H1 (cell line): Measurements from ENCODE around the gene ATP1B3. TPM values are rescaled to one million over a fixed set of nuclear protein-coding genes. Genes with fewer than 3 reads are reported as not detected.

ENCODE experiments used
- CBX8 ChIP-seq: fragments of 300-800, 300-1000 bp; sonication (generic); IDR thresholded peaks from 2 replicates; pipeline ENCODE4 v1.7.1; 2016; ENCODE audit warnings: low read depth, low read length, borderline replicate concordance
- EZH2 ChIP-seq: fragments of 200-600 bp; sonication (generic); IDR thresholded peaks from 2 replicates; pipeline ENCODE4 v1.7.1; 2012; ENCODE audit warnings: low read depth, mild to moderate bottlenecking, moderate library complexity, low read length, inconsistent platforms; ENCODE audit not compliant: severe bottlenecking
- GTF2F1 ChIP-seq: IDR thresholded peaks from 2 replicates; pipeline ENCODE4 v1.6.1; 2012; ENCODE audit warnings: low read depth, low read length, improper control_type of control experiment, borderline replicate concordance
- JUN ChIP-seq: IDR thresholded peaks from 2 replicates; pipeline ENCODE4 v1.6.1; 2011; ENCODE audit warnings: low read depth, mild to moderate bottlenecking, improper control_type of control experiment, low read length
- RFX5 ChIP-seq: IDR thresholded peaks from 2 replicates; pipeline ENCODE4 v1.6.1; 2011; ENCODE audit warnings: low read depth, low read length, improper control_type of control experiment, borderline replicate concordance
- SAP30 ChIP-seq: fragments of 300-600 bp; sonication (generic); IDR thresholded peaks from 2 replicates; pipeline ENCODE4 v1.7.1; 2012; ENCODE audit warnings: low read length, moderate library complexity, mild to moderate bottlenecking, inconsistent platforms; ENCODE audit not compliant: insufficient read depth, insufficient replicate concordance
- SIN3A ChIP-seq, 2 experiments: IDR thresholded peaks in 1 of 2; conservative IDR thresholded peaks in 1 of 2; 2 replicates each; pipeline ENCODE4 v1.6.1; 2011 to 2012; ENCODE audit warnings: low read length in 2 of 2, improper control_type of control experiment in 1 of 2, low read depth in 1 of 2, mild to moderate bottlenecking in 1 of 2
- SP2 ChIP-seq: IDR thresholded peaks from 2 replicates; pipeline ENCODE4 v1.6.1; 2012; ENCODE audit warnings: mild to moderate bottlenecking, low read length, inconsistent platforms
- SUZ12 ChIP-seq: fragments of 200-600 bp; sonication (generic); IDR thresholded peaks from 2 replicates; pipeline ENCODE4 v1.6.1; 2012; ENCODE audit warnings: mild to moderate bottlenecking, inconsistent platforms, low read length, moderate library complexity, mixed read lengths
- TCF12 ChIP-seq: IDR thresholded peaks from 2 replicates; pipeline ENCODE4 v1.6.1; 2011; ENCODE audit warnings: low read depth, mild to moderate bottlenecking, low read length
- polyA plus RNA-seq, 7 experiments: library from polyadenylated mRNA; depleted of rRNA in 3 of 7; stranded (reverse) in 5 of 7; unstranded in 2 of 7; fragments of >200 nt in 5 of 7; fragments of 200-250 nt in 2 of 7; gene quantifications; 1 replicate in 5 of 7; 2 replicates in 1 of 7; 4 replicates in 1 of 7; pipeline versions ENCODE4 v1.2.1 to v1.2.3, GENCODE V29; 2011 to 2013; ENCODE audit warnings: missing spikeins in 2 of 7, mixed read lengths in 2 of 7
- total RNA-seq: library from RNA; stranded (reverse); fragmentation: NEBNext Ultra II Directional; extraction: Animal tissue kit (Norgen Biotek cat#: 25700); gene quantifications from 2 replicates; pipeline ENCODE4 v1.2.1, GENCODE V29; 2021
- TF ChIP-seq, protein P1 (sequence below): IDR thresholded peaks from 2 replicates; pipeline ENCODE4 v1.6.1; 2011; ENCODE audit warnings: low read depth, mild to moderate bottlenecking, low read length; ENCODE audit not compliant: insufficient read depth
- TF ChIP-seq, protein P2 (sequence below): IDR thresholded peaks from 2 replicates; pipeline ENCODE4 v1.6.1; 2012; ENCODE audit warnings: inconsistent platforms

Gene ATP1B3
- total and polyA plus RNA-seq, 2 of the 8 experiments (the other 6 are each of a cell fraction or from before 2014, with no cell fraction given) = 233 to 342 TPM

DNA sequence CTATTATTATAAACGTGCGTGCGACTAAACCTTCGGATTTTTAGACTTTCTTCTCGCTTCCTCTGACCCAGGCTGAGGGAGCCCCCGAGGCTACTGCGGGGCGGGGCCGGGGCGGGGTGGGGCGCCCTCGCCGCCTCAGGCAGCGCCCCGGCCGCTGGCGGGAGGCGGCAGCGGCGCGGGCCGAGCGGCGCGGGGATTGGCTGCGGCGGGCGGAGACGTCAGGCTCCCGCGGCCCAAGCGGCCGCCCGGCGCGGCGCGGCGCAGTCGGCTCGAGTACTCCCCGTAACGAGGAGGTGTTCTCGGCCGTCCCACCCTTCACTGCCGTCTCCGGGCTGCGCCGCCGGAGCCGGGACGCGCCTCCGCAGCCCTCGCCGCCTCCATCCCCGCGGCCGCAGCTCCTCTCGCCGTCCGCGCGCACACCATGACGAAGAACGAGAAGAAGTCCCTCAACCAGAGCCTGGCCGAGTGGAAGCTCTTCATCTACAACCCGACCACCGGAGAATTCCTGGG lies at the start of gene ATP1B3 (continued):
- TF ChIP-seq SIN3A (conservative IDR thresholded peaks at IDR 0.05 in 1 of 2, IDR thresholded peaks at IDR 0.05 in 1 of 2; ENCODE audit: low read depth in 1 of 2, low read length in 2 of 2) (0 out of 4 replicates have a peak, but pooled peaks of 1 of the 2 experiments have one; percentile 11), JUN (no peak), RFX5 (no peak), CBX8 (no peak), TCF12 (no peak), SUZ12 (no peak), GTF2F1 (no peak), SAP30 (no peak), SP2 (no peak), EZH2 (no peak)
- TF ChIP-seq, protein P1, sequence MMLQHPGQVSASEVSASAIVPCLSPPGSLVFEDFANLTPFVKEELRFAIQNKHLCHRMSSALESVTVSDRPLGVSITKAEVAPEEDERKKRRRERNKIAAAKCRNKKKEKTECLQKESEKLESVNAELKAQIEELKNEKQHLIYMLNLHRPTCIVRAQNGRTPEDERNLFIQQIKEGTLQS = no peak
- TF ChIP-seq, protein P2, sequence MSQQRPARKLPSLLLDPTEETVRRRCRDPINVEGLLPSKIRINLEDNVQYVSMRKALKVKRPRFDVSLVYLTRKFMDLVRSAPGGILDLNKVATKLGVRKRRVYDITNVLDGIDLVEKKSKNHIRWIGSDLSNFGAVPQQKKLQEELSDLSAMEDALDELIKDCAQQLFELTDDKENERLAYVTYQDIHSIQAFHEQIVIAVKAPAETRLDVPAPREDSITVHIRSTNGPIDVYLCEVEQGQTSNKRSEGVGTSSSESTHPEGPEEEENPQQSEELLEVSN = no peak
